ENCODE measurements around the gene FNDC3B. TPM values are rescaled to one million over a fixed set of nuclear protein-coding genes. Genes with fewer than 3 reads are reported as not detected.

Gene FNDC3B
- total and polyA plus RNA-seq, 2 donors (not counting 1 experiment from before 2014, with no cell fraction given) = 1.2 to 9.2 TPM

GRCh38 chr3:172232579-172233212 is 193.3 kb downstream of the FNDC3B start:
- H4K20me1 ChIP-seq (ENCODE audit: control insufficient read depth, insufficient read depth, low read length, poor library complexity, severe bottlenecking) = no peaks in the 10 kb centered on the region
- CTCF ChIA-PET = no interaction called here
- intact Hi-C loops (cut with micrococcal nuclease) = no loop called here

More at GRCh38 chr3:172232579-172233212, 193.3 kb downstream of the FNDC3B start:
- H3K27ac Mint-ChIP-seq = no peak overlapping the region
- Histone ChIP-seq H3K4me3 (ENCODE audit: control extremely low read depth in 1 of 5, extremely low read depth in 1 of 5, insufficient read depth in 1 of 5, low read depth in 2 of 5, low read length in 4 of 5) (no peak overlapping the region), H2AFZ (ENCODE audit: insufficient read depth, low read depth, low read length, poor library complexity, severe bottlenecking) (no peak overlapping the region), H3K36me3 (replicated peaks in 1 of 2; ENCODE audit: control extremely low read depth in 1 of 2, control insufficient read depth in 1 of 2, extremely low read depth in 1 of 2, insufficient read depth in 2 of 2, low read length in 1 of 2) (no peaks in the 10 kb centered on the region), H3K27me3 (replicated peaks in 1 of 4; ENCODE audit: control extremely low read depth in 1 of 4, control insufficient read depth in 3 of 4, insufficient read depth in 4 of 4, low read length in 3 of 4) (no peaks in the 10 kb centered on the region), H3K4me2 (replicated peaks; ENCODE audit: low read depth, low read length, poor library complexity, severe bottlenecking) (no peak overlapping the region), H3K27ac (ENCODE audit: low read length in 2 of 2) (no peak overlapping the region), H3K9ac (ENCODE audit: low read length) (no peak overlapping the region), H3K79me2 (ENCODE audit: control insufficient read depth, insufficient read depth, low read length) (no peaks in the 10 kb centered on the region), H3K4me1 (ENCODE audit: control insufficient read depth in 2 of 2, insufficient read depth in 2 of 2, low read length in 2 of 2) (no peaks in the 10 kb centered on the region), H3K9me3 (ENCODE audit: control extremely low read depth in 1 of 3, control insufficient read depth in 2 of 3, insufficient read depth in 1 of 3, low read length in 2 of 3) (no peaks in the 10 kb centered on the region)
- POLR2A ChIA-PET = no interaction called here
- no peaks in the 10 kb centered on the region for H3K4me1 Mint-ChIP-seq
- no peaks in the 10 kb centered on the region for H3K27me3 Mint-ChIP-seq
- TF ChIP-seq EZH2 (IDR thresholded peaks at IDR 0.05; ENCODE audit: borderline replicate concordance, insufficient read depth, low read depth, low read length, poor library complexity, severe bottlenecking) = no peak
- no peak for TF ChIP-seq CTCF (IDR thresholded peaks at IDR 0.05)
- no peak for ATAC-seq (ENCODE audit: low read depth)
- no peak overlapping the region for H3K4me3 Mint-ChIP-seq
- H3K9me3 Mint-ChIP-seq (ENCODE audit: insufficient read depth) = no peaks in the 10 kb centered on the region
- WGBS (ENCODE audit: insufficient coverage) = no CpG with 5 or more reads among the region's 3 CpGs
- DNase-seq = no peak

All from B cell (primary cell).